Stimulated activated CD8-positive, alpha-beta memory T cell treated with anti-CD3 and anti-CD28 coated beads, Interleukin-2, amount 100 ng/mL, for 48 hours (primary cell): ENCODE results near the gene CHIA.

ENCODE experiments used
- DNase-seq, 2 donors: peaks; one replicate each; pipeline ENCODE4 v3.0.0-alpha.2; 2020; ENCODE audit warnings: low read depth in 2 of 2

Gene CHIA

GRCh38 chr1:111290630-111291029 is at the start of gene CHIA:
Gene CHIA (plus strand): TSS chr1:111290851. CDS start chr1:111310468, 19,617 bp downstream.
- DNase-seq = no peak

GRCh38 chr1:111241797-111242196 is 48.9 kb upstream of the CHIA start:
- DNase-seq = no peak

- DNase-seq = no peak
Measured at GRCh38 chr1:111242805-111243523, 47.7 kb upstream of the CHIA start.

GRCh38 chr1:111247125-111247838 is 43.4 kb upstream of the CHIA start:
- DNase-seq = no peak

- DNase-seq = no peak
Measured at GRCh38 chr1:111249960-111250359, 40.7 kb upstream of the CHIA start.

- DNase-seq = no peak
Measured at GRCh38 chr1:111251570-111251969, 39.1 kb upstream of the CHIA start.

GRCh38 chr1:111252786-111253185 is 37.9 kb upstream of the CHIA start:
- no peak for DNase-seq

- no peak for DNase-seq
Measured at GRCh38 chr1:111253876-111254275, 36.8 kb upstream of the CHIA start.

GRCh38 chr1:111256988-111257658 is 33.5 kb upstream of the CHIA start:
- no peak for DNase-seq

- DNase-seq = no peak
Measured at GRCh38 chr1:111267801-111268508, 22.7 kb upstream of the CHIA start.

GRCh38 chr1:111269825-111270406 is 20.7 kb upstream of the CHIA start:
- no peak for DNase-seq

GRCh38 chr1:111270771-111271463 is 19.7 kb upstream of the CHIA start:
- no peak for DNase-seq

- no peak for DNase-seq
Measured at GRCh38 chr1:111271464-111271801, 19.2 kb upstream of the CHIA start.

GRCh38 chr1:111272081-111272480 is 18.6 kb upstream of the CHIA start:
- DNase-seq = no peak

GRCh38 chr1:111274653-111275052 is 16.0 kb upstream of the CHIA start:
- no peak for DNase-seq

- peak in 1 of 2 donors; percentile 22 for DNase-seq
Measured at GRCh38 chr1:111275079-111275478, 15.6 kb upstream of the CHIA start.

GRCh38 chr1:111275780-111276433 is 14.7 kb upstream of the CHIA start:
- no peak for DNase-seq

- DNase-seq = no peak
Measured at GRCh38 chr1:111279144-111279543, 11.5 kb upstream of the CHIA start.

GRCh38 chr1:111280267-111280666 is 10.4 kb upstream of the CHIA start:
- no peak for DNase-seq

- no peak for DNase-seq
Measured at GRCh38 chr1:111281411-111281810, 9.2 kb upstream of the CHIA start.

- no peak for DNase-seq
Measured at GRCh38 chr1:111283838-111284237, 6.8 kb upstream of the CHIA start.
